Activated CD4-positive, alpha-beta T cell treated with anti-CD3 and anti-CD28 coated beads, Interleukin-2, Interleukin-4, amounts not matched to agents 100 ng/mL and 50 ng/mL, durations not matched to agents 16 hours and 8 hours (primary cell): ENCODE measurements around the gene MRPS25.

ENCODE experiments used
- DNase-seq: peaks from one replicate; pipeline ENCODE4 v3.0.0-alpha.2; 2020; ENCODE audit warnings: low spot score

Gene MRPS25

GRCh38 chr3:15064835-15065549 is at the start of gene MRPS25:
MRPS25 (minus strand) TSS chr3:15065315; CDS start chr3:15065194, 121 bp downstream.
- DNase-seq, result peak; percentile 90

DNA sequence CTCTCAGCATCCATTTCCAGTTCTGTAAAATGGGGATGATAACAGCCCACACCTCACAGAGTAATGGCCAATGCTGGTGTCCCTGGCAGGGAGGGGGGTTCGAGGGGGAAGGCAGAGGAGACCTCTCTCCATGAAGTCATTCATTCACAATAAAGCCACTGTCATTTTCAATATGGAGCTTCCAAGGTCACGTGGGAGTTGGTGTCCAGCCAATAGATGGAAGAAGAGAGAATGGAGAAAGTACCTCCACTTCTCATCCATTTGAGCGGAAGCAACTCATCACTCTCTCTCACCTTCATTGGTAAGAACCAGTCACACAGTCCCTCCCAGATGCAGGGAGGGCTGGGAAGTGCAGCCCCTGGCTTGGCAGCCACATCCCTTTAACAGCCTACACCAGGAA is 48.8 kb upstream of the MRPS25 start:
- DNase-seq, result no peak

GRCh38 chr3:15113471-15113870 is 48.4 kb upstream of the MRPS25 start:
- no peak for DNase-seq

DNA sequence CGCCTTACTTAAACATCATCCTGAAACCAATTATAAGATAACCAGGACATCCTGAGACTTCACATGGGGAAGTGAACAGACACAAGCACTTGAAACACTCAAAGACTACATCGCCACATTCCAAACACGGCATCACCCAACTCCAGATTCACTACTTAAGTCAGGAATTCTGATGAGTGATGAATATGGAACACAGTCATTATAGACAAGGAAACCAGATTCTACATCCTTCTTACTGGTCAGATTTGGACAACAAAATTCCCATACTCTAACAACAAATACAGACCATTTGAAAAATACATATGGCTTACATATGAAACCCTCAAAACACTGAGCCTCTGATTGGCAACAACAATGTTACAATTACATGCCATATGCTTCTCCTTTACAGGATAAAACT is 46.9 kb upstream of the MRPS25 start:
- DNase-seq, result no peak

GRCh38 chr3:15110206-15110605 is 45.1 kb upstream of the MRPS25 start:
- DNase-seq, result no peak

DNA sequence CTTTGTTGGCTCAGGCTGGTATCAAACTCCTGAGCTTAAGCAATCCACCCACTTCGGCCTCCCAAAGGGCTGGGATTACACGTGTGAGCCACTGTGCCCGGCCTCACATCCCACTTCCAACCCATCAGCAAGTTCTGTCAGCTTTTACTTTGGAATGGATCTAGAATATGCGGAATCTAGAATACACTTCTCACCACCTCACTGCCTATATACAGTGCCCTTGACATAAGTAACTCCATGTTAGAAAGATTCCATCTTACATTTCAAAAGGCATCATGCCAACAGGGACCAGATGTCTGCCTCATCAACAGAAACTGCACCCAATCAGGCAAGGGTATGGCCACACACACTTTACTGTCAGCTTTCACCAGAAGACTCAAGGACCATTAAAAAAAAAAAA is 43.8 kb upstream of the MRPS25 start:
- DNase-seq, result no peak

GRCh38 chr3:15108082-15108545 is 43.0 kb upstream of the MRPS25 start:
- DNase-seq, result peak; percentile 78

- DNase-seq, result no peak
Measured at GRCh38 chr3:15107075-15107947, 42.2 kb upstream of the MRPS25 start.

DNA sequence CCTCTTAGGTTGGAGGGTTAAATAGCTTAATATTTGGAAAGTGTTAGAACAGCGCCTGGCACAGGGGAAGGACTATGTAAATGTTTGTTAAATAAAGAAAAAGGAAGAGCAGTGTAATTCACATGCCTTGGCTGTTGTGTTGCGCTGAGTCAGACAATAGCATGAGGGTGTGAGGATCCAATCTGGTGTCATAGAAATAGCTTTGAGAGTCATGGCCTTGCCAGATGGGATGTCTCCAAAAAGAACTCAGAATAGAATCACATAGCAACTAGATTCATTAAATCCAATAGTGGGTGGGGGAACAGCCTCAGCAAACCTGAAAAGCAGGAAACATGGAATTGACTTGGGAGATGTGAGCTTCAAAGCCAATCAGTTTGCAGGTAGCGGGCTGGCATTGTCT is 37.7 kb upstream of the MRPS25 start:
- DNase-seq, result no peak

- no peak for DNase-seq
Measured at GRCh38 chr3:15102256-15102655, 37.1 kb upstream of the MRPS25 start.

DNA sequence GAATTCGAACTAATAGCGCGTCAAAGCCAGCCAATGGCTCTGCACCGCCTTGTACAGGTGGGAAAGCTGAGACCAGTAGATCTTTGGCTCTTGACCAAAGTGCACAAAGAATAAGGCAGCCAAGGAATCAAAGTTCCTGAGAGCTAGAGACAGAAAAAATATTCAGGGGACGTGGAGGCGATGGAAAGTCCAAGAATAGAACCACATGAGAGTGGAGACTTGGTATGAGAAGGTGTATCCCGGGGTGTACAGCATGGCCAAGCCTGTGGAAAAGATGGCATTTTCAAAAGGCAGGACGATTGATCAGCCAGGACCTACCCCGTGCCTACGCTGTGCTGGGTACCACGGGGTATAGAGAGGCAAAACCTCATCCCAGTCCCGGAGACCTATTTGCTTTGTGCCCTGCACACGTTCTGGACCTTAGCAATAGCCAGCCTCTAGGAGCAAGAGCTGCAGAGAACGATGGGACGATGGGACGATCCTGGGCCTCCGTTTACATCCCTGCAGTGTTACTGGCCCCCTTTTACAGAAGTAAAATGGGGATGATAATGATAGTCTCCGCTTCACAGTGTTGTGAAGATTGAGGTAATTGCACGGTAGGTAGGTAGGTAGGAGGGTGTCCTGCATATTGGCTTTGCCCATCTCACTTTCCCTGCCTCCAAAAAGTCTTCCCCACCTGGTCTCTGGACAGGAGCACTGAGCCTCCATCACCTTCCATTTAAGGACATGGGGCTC is 34.4 kb upstream of the MRPS25 start:
- no peak for DNase-seq

- DNase-seq, result peak; percentile 97
Measured at GRCh38 chr3:15098503-15099363, 33.6 kb upstream of the MRPS25 start, which contains the start of gene RBSN. RBSN (minus strand) TSS chr3:15099148; CDS start chr3:15096120, 3,028 bp downstream.

DNA sequence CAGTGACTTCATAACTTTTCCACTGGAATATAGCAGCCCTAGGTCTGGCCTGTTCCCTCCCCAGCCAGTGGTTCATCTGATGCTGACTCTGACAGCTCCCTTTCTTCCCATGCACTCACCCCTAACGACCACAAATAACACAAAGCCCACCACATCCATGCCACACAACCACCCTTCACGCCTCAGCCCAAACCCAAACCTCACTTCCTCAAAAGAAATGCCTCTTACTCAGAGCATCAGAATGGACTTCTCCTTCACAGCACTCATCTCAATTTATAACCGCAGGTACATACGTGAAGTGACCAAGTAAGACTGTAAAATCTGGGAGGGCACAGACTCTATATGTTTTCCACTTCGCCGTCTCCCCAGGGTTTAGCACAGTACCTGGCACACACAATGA is 32.8 kb upstream of the MRPS25 start:
- peak; percentile 41 for DNase-seq

DNA sequence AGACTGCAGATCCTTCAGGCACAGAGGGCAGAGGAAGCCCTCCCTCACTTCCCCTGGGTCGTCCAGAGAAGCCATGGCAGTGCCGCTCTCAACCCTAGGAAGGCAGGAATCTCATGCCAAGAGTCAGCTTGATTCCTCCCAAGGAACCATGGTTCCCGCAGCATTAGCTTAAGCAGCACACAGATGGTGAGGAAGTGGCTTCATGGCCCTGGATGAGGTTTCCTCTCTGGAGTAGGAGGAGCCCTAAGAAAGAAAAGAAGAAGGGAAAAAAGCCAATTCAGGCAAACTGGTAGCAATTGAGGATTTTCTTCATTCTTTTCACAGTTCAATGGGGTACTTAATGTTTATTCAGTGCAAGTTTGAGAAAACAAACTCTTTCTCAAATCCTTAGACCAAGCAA is 30.9 kb upstream of the MRPS25 start:
- DNase-seq, result no peak

DNA sequence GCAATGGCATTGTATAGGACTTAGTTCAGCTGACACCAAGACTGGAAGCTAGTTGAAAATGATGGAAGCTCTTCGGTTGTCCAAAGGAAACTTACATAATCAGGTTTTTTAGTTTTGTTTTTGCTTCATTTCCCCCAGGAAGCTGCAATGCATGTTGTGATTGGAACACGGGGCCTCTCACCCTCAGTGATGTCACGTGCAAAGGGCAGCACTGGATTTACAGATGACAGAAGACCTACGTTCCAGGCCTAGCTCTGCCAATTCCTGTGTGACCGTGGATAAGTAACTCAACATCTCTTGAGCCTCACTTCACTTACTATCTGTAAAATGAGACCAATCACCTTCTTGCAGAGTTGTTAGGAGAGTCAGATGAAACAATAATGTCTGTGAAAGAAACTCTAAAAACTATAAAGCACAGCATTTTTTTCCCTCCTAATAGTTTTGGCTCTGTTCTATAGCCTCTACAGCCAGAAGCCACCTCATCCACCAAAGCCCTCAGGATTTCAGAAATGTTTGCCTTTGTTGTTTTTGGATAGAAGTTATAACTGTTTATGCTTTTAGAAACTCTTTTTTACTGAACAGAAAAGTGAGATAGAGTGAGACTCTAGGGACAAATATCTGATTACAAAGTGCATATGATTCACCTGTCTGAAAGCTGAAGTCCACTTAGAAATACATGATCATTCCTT is 29.2 kb upstream of the MRPS25 start:
- DNase-seq, result no peak

GRCh38 chr3:15092686-15093085 is 27.6 kb upstream of the MRPS25 start:
- DNase-seq, result no peak

- DNase-seq, result no peak
Measured at GRCh38 chr3:15091575-15091974, 26.5 kb upstream of the MRPS25 start.

DNA sequence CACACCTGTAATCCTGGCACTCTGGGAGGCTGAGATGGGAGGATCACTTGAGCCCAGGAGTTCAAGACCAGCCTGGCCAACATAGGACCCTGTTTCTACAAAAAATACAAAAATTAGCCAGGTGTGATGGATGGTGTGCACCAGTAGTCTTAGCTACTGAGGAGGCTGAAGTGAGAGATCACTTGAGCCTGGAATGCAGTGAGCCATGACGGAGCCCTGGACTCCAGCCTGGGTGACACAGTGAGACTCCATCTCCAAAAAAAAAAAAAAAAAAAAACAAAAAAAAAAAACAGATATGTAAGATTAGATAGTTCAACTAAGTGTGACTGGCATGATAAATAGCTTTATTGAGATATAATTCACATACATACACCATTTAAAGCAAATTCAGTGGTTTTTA is 24.1 kb upstream of the MRPS25 start:
- no peak for DNase-seq

DNA sequence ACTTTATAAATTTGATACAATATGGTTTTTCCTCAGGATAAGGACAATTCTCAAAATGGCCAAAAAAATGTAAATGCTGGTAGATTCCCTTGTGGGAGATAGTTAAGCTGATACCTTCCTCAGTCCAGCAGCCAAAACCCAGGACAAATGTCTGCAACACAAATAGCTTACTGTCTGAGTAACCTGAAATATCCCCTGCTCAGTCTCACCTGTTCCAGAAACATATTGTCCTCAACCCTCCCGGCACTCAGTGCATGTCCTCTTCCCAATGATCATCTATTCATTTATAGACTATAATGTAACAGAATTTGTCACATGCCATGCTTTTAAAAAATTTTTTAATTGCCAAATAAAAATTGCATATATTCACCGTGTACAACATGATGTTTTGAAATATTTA is 21.6 kb upstream of the MRPS25 start:
- DNase-seq, result no peak

GRCh38 chr3:15086263-15086662 is 21.1 kb upstream of the MRPS25 start:
- DNase-seq, result no peak

DNA sequence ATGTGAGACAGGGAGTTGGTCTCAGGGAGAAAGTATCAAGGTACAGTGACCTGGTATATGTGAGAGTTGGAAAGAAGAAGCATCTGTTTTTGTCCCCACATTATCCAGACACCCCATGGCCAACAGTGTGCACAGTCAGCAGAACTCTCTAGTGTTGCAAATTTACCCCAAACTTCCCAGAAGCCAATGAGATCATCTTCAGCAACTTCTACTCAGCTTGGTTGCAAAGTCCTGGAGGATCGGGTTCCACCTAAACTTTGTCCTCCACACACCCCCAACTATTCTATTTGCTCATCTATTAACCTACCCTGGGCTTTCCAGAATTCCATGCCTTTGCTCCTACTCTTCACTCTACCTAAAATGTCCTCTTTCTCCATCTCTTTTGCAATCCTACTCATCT is 18.1 kb upstream of the MRPS25 start:
- no peak for DNase-seq
